PC-9 (cell line): ENCODE data around the gene MERTK.

Experiments used
- EZH2 ChIP-seq: fragments of 200-600 bp; sonication (generic); IDR thresholded peaks from 2 replicates; pipeline ENCODE4 v1.8.0; 2017; ENCODE audit warnings: antibody characterized with exemption, low read depth
- TF ChIP-seq, protein P1 (sequence below): fragments of 200-600 bp; sonication (generic); conservative IDR thresholded peaks from 2 replicates; pipeline ENCODE4 v1.6.1; 2017; ENCODE audit warnings: mixed run types, antibody characterized with exemption, mild to moderate bottlenecking, moderate library complexity

DNA sequence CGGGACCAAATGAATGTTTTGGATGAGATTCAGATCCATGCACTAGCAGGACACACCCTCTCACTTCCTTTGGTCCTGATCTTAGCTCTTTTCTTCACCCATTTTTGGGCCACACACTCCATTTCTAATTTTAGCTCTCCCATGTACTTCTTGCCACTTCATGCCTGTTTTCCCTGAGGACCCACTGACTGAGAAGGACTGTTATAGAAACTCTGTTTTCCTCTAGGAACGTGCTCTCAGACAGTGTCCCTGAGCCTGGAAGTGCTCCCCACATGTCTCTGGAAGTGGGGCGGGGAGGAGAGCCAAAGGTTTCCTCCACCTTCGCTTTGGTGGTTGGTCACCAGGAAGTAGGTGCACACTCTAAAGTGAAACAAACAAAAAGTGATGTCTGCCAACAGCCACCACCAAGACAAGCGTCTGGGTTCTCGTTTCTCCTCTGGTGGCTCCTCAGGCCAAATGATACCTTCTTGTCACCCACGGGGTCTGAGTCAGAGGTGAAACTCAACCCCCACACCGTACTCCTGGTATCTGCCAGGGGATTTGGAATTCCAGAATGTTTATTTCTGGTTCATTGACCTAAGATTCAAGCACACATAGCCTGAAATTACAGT is 74.7 kb downstream of the MERTK start:
- no peak for TF ChIP-seq EZH2
- TF ChIP-seq, protein P1, sequence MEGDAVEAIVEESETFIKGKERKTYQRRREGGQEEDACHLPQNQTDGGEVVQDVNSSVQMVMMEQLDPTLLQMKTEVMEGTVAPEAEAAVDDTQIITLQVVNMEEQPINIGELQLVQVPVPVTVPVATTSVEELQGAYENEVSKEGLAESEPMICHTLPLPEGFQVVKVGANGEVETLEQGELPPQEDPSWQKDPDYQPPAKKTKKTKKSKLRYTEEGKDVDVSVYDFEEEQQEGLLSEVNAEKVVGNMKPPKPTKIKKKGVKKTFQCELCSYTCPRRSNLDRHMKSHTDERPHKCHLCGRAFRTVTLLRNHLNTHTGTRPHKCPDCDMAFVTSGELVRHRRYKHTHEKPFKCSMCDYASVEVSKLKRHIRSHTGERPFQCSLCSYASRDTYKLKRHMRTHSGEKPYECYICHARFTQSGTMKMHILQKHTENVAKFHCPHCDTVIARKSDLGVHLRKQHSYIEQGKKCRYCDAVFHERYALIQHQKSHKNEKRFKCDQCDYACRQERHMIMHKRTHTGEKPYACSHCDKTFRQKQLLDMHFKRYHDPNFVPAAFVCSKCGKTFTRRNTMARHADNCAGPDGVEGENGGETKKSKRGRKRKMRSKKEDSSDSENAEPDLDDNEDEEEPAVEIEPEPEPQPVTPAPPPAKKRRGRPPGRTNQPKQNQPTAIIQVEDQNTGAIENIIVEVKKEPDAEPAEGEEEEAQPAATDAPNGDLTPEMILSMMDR: no peak
